GM18909 (cell line): ENCODE results near the gene RAB11FIP2.
A peak's percentile ranks its signal among the peaks of the same experiment; 100 is the strongest.

Source experiments
- ATAC-seq: cut with Tn5 transposase; IDR thresholded peaks from one replicate; pipeline ENCODE4 v1.9.1; 2021; ENCODE audit warnings: mild to moderate bottlenecking; ENCODE audit not compliant: unreplicated experiment, poor library complexity

RAB11FIP2 gene

DNA sequence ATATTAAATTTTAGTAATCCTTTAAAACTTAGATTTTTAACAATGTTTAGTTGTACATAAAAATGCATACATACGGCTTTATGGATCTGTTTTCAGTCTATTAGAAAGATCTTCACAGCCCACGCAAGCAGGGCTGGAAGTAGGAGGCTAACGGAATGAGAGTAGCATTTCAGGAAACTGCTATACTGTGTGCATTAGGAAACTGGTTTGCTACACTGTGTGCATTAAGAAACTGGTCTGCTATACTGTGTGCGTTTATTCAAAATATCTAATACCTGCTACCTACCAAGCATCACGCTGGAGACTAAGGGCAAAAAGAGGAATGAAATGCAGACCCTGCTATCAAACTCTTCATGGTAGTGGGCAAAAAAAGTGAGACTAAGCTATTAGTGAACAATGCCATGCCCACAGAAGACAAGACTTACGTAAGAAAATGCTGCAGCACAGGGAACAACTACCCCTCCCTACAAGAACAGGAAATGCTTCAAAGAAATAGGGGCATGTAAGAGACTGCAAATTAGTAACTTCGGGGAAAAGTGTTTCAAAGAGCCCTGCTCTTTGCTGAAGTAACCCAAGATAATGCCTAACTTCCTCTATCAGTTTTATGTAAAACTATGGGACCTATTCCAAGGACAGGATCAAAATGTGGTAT, 11.3 kb downstream of the RAB11FIP2 start:
- ATAC-seq: no peak

GRCh38 chr10:118034791-118035261, 11.9 kb downstream of the RAB11FIP2 start:
- no peak for ATAC-seq

GRCh38 chr10:118033905-118034304, 12.8 kb downstream of the RAB11FIP2 start:
- ATAC-seq: no peak

DNA sequence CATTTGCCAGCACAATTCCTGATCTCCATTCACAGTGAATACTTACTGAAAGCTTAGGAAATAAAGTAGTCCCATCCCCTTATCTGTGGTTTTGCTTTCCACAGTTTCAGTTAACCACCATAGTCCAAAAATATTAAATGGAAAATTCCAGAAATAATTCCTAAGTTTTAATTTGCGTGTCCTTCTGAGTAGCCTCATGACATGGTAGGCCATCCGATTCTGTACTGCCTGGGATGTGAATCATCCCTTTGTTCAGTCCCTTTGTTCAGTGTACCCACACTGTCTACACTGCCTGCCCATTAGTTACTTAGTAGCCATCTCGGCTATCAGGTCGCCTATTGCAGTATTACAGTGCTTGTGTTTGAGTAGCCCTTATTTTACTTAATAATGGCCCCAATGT, 14.2 kb downstream of the RAB11FIP2 start:
- no peak for ATAC-seq

- no peak for ATAC-seq
Measured at GRCh38 chr10:118031351-118032075, 15.2 kb downstream of the RAB11FIP2 start.

- peak; percentile 95 for ATAC-seq
Measured at GRCh38 chr10:118028619-118029018, 18.1 kb downstream of the RAB11FIP2 start.

GRCh38 chr10:118027397-118027796, 19.3 kb downstream of the RAB11FIP2 start:
- no peak for ATAC-seq

DNA sequence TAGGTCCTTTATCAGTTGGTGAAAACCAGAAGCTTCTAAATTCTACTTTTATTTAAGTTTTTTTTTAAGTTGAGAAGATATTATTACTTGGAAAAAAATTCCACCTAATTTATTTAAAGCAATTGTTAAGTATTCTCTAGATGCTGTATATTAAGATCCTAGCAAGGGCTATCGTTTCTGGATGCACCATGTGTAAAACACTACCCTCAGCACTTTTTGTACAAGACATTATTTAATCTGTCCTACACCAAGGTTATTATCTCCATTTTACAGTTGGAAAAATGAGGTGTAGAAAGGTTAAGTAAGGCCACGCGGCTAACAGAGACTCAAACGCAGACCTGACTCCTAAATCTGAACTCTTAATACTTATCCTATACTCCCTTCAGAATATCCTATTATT, 19.8 kb downstream of the RAB11FIP2 start:
- no peak for ATAC-seq

GRCh38 chr10:118020365-118020764, 26.4 kb downstream of the RAB11FIP2 start:
- no peak for ATAC-seq

- no peak for ATAC-seq
Measured at GRCh38 chr10:118017850-118018249, 28.9 kb downstream of the RAB11FIP2 start.

DNA sequence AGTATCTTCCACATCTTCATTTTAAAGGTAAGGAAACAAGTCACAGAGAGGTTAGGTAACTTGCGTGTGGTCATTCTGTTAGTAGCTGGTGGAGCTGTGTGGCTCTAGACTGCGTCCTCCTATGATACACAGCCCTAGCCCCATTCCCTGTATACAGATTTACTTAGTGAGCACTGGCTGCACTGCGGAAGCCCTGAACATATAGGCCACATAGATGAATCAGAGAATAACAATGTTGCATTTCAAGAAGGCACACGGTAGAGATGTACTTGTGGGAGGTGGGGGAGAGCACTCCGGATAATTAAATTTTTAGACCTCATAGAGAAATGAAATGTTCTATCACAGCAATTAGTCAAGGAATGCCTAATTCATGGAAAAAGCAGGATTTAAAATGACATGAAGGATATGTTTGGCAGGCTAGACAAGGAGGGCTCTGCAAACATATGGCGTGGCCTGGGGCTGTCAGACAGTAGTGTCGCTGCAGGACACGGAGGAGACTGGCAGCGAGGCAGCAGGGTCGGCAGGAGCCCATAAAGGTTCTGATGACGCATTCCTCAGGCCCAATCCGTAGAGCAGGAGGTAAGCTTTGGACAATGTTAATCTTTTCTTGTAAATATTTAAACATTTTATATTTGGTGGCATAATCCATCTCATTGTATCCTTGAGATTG, 29.5 kb downstream of the RAB11FIP2 start:
- ATAC-seq: no peak

- no peak for ATAC-seq
Measured at GRCh38 chr10:118012952-118013525, 33.7 kb downstream of the RAB11FIP2 start.

- no peak for ATAC-seq
Measured at GRCh38 chr10:118007773-118008172, 39.0 kb downstream of the RAB11FIP2 start.

GRCh38 chr10:118003126-118003525, 43.6 kb downstream of the RAB11FIP2 start:
- no peak for ATAC-seq

DNA sequence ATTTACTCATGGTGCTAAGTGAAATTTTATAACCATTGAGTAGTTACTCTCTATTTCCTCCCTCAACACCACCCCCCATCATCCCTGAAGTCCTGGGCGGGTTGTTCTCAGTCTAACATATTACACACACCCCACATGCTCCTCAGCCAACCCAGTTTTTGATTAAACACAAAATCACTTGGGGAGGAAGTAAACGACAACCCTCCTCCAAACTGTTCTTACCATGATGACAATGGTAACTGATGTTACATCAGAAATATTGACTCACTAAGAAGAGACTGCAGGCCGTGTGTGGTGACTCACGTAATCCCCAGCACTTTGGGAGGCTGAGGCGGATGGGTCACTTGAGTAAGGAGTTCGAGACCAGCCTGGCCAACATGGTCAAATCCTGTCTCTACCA, 44.2 kb downstream of the RAB11FIP2 start:
- ATAC-seq: no peak

GRCh38 chr10:117997673-117998072, 49.1 kb downstream of the RAB11FIP2 start:
- ATAC-seq: no peak

DNA sequence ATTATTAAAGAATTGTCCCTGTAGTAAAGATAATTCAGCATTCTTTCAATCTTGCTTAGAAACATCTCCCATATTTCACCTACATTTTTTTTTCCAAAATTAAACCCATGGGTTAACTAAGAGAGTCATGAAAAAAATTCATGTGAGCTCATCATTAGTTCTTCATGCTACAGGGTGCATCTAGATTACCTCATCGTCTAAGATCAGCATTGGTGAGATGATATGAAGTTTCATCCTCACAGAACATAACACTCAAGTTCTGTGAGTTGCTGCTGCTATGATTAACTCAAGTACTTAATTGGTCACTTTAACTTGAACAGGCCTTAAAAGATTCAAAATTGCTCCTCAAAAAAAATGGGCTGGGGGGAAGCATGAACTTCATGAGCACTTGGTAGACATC, 50.0 kb downstream of the RAB11FIP2 start:
- no peak for ATAC-seq

DNA sequence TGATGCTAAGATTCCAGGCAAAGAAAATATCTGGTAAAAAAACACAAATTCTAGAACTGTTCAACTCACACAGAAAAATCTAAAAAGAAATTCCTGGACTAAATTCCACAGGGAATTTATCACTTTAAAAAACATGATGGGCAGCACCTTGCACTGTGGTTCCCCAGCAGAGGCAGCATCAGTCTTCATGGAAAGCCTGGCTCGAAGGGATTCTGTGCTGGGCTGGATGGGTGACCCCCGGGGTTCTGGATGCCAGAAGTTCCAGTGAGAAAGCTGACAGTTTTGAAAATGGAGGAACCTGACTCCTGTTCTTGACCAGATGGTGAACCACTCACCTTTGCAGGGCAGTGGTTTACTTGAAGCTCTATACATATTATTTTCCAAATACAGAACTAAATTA, 52.0 kb downstream of the RAB11FIP2 start:
- no peak for ATAC-seq

- no peak for ATAC-seq
Measured at GRCh38 chr10:117993166-117993565, 53.6 kb downstream of the RAB11FIP2 start.

DNA sequence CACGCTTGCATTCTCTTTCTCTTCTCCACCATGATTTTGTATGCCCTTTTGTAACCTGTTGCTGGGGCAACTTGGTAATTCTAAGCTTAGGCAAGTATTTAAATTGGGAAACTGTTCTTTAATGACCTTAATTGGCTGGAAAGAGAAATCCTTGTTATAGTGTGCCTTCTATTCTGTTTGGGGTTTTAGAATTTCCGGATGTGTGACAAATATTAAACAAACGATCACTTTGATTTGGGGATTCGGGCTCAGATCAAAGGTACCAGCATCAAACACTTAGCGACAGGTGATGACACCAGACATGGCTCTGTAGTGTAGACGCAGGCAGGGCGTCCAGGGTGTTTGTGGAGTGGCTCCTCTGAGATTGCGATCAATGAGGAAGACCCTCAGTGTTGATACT, 55.0 kb downstream of the RAB11FIP2 start:
- ATAC-seq: no peak

- ATAC-seq: no peak
Measured at GRCh38 chr10:117989962-117990361, 56.8 kb downstream of the RAB11FIP2 start.
